ENCODE data around the gene ARHGAP27. TPM values are rescaled to one million over a fixed set of nuclear protein-coding genes. Genes with fewer than 3 reads are reported as not detected.
A peak's percentile ranks its signal among the peaks of the same experiment; 100 is the strongest.

The ARHGAP27 gene
- total RNA-seq, 1 donor: 46.6 TPM

GRCh38 chr17:45410144-45411091 lies 22.3 kb downstream of the ARHGAP27 start:
- peak in 2 of 3 donors; percentile 53 to 73 for DNase-seq (ENCODE audit: low read depth in 2 of 3, low spot score in 2 of 3)

DNA sequence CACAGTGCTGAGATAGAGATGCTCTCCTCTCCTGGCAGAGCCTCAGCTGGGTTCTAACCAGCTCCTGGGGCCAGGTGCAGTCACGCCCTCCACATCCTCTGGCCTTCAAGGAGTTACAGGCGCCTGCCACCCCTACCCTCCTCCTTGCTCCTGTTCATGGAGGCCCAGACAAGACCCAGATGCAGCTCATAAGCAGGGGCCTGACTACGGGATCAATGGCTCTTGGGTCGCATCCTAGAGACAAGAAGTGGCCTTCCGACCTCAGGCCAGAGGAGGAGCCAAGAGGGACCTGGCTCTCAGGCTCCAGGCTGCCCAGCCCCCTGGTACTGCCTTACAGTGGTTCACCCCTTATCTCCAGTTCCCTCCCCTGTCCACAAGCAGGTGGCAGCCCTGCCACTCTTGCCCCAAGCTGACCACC lies 23.0 kb downstream of the ARHGAP27 start:
- no peak for DNase-seq (ENCODE audit: low read depth in 2 of 3, low spot score in 2 of 3)

GRCh38 chr17:45408611-45409421 lies 23.9 kb downstream of the ARHGAP27 start:
- DNase-seq (ENCODE audit: low read depth in 2 of 3, low spot score in 2 of 3): no peak

- no peak for DNase-seq (ENCODE audit: low read depth in 2 of 3, low spot score in 2 of 3)
Measured at GRCh38 chr17:45406107-45406506, 26.6 kb downstream of the ARHGAP27 start.

DNA sequence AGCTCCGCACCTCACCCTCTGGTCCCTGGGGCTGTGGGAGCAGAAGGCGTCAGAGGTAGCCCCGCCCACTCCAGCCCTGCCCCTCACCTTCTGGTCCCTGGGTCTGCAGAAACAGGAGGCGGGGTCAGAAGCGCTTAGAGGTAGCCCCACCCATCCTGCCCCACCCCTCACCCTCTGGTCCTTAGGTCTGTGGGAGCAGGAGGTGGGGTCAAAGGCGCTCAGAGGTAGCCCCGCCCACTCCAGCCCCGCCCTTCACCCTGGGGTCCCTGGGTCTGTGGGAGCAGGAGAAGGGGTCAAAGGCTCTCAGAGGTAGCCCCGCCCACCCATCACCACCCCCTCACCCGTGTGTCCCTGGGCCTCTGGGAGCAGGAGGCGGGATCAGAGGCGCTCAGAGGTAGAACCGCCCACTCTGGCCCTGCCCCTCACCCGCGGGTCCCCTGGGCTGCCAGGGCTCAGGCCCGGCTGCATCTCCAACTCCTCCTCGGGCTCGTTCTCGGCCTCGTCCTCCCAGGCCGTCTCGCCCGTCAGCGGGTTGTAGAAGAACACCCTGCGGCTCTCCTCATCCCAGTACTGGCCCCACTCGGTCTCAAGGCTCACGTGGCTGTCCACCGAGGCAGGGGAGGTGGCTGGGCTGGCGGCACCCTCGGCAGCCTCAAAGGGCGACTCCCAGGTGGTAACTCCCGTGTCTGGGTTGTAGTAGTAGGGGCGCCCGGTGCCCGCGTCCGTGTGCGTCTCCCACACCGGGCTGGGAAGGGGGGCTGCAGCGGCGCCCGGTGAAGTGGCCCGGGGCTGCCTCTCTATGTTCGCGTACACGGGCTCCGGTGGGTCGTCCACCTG lies 27.2 kb downstream of the ARHGAP27 start:
- DNase-seq (ENCODE audit: low read depth in 2 of 3, low spot score in 2 of 3): no peak

- DNase-seq (ENCODE audit: low read depth in 2 of 3, low spot score in 2 of 3): no peak
Measured at GRCh38 chr17:45404870-45405249, 27.8 kb downstream of the ARHGAP27 start.

DNA sequence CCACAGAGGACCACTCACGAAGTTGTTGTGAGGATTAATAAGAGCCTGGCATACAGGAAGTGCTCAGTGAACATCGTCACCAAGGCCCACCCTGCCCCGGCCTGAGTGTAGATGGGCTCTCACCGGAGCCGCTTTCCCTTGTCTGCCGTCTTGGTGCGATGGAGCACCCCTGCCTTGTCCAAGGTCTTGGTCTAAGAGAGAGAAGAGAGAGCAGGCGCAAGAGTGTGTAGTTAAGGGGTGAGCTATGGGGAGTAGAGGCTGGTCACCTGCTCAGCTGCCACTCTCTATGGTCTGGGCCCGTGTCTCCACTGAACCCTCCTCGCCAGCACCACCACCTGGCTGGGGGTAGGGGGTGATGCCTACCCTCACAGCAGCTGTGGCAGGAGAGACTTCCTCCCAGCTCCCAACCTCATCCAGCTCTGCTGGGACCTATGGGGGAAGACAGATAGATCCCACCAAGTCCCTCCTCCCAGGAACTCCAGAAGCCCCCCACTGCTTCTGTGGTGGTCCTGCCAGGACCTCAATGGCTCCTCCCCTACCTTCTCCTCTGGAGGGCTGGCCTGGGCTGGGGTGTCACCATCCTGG lies 28.7 kb downstream of the ARHGAP27 start:
- no peak for DNase-seq (ENCODE audit: low read depth in 2 of 3, low spot score in 2 of 3)

- no peak for DNase-seq (ENCODE audit: low read depth in 2 of 3, low spot score in 2 of 3)
Measured at GRCh38 chr17:45402916-45403315, 29.8 kb downstream of the ARHGAP27 start.

DNA sequence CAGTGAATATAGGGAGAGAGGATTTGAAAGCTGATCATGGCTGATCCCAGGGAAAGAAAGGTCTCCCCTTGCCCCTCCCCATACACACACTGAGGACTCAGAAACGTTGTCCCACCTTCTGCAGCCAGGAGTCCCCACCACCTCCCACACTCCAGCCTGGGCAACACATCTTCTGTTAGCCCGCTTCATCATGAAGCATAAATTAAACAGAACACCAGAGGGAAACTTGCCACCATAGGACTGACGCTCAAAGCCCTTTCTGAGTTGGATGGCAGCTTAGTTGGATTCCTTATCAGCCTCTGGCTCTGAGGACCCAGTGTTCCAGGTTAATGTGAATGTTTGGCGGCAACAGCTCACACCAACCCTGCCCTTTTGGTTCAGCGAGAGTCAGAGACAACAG lies 33.9 kb downstream of the ARHGAP27 start:
- DNase-seq (ENCODE audit: low read depth in 2 of 3, low spot score in 2 of 3): no peak

DNA sequence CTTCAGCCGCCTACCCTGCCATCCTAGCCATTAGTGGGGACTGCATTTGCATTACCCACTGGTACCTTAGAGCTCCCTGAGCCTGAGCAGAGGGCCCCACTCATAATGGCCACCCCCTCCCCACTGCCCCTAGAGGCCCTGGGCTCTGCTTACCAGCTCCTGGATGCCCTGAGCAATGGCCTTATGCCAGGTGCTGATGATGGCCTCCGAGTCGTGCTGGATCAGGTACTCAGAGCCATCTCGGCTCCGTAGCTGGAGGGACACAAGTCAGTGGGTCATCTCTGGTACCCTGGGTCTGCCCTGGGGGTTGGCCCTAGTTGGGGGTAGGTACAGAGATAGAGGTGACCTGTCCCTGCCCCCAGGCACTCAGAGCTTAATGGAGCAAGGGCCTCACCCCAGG lies 34.9 kb downstream of the ARHGAP27 start:
- DNase-seq (ENCODE audit: low read depth in 2 of 3, low spot score in 2 of 3): no peak

DNA sequence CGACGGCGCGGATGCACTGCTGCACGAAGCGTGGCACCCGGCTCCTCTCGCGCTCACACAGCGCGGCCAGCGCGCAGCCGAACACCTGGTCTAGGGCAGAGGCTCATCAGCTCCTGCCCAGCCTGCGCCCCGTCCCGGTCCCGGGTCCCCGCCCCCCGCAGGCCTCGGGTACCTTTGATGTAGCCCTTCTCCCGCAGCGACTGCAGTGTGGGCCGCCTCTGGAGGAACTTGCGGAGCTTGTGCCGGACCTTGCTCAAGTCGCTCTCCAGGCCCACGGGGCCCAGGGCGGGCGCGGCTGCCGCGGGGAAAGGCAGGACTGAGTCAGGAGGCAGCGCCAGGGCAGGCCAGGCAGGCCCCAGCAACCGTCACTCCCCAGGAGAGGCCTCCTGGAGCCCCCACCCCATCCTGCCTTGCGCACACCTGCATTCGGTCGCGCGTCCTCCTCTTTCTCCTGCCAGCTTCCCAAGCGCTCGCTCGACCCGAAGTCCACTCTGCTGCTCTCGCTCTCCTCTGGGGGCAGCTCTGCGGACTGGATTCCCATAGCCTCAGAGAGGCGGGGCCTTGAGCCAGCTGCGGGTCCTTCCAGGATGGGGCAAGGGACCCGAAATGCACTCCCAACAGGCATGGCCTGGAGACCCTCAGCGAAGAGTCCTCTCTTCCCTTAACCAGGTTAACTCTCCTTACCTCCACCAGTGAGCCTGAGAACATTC lies 36.0 kb downstream of the ARHGAP27 start:
- no peak for DNase-seq (ENCODE audit: low read depth in 2 of 3, low spot score in 2 of 3)

GRCh38 chr17:45395569-45396415 lies 36.9 kb downstream of the ARHGAP27 start:
- DNase-seq (ENCODE audit: low read depth in 2 of 3, low spot score in 2 of 3): no peak

GRCh38 chr17:45394913-45395568 lies 37.6 kb downstream of the ARHGAP27 start:
- peak in 2 of 3 donors; percentile 80 to 86 for DNase-seq (ENCODE audit: low read depth in 2 of 3, low spot score in 2 of 3)

- DNase-seq (ENCODE audit: low read depth in 2 of 3, low spot score in 2 of 3): no peak
Measured at GRCh38 chr17:45394564-45394912, 38.1 kb downstream of the ARHGAP27 start.

- DNase-seq (ENCODE audit: low read depth in 2 of 3, low spot score in 2 of 3): no peak
Measured at GRCh38 chr17:45394091-45394490, 38.6 kb downstream of the ARHGAP27 start.

- DNase-seq (ENCODE audit: low read depth in 2 of 3, low spot score in 2 of 3): no peak
Measured at GRCh38 chr17:45393411-45393810, 39.3 kb downstream of the ARHGAP27 start.

- no peak for DNase-seq (ENCODE audit: low read depth in 2 of 3, low spot score in 2 of 3)
Measured at GRCh38 chr17:45391918-45392317, 40.8 kb downstream of the ARHGAP27 start.

DNA sequence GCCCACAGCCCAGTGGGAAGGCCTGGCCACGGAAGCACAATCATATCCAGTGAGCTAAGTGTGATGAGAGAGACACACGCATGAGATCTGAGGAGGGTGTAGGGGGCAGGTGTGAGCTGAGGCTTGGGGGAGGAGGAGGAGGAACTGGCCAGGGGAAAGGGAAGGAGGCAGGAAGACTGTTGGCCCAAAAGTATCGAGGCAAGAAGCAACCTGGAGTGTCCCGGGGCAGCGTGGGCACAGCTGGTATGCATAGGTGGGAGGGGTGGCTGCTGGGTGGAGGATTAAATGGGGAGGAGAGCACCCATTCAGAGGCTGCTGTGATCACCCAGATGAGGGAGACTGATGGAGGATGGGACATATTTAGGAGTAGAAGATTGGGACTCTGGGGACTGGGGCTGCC lies 41.4 kb downstream of the ARHGAP27 start:
- DNase-seq (ENCODE audit: low read depth in 2 of 3, low spot score in 2 of 3): no peak
